Measurements from ENCODE around the gene GPRIN1.
"Not testable (repeated sequence)": the region's sequence is repeated elsewhere in the genome, so short reads cannot be mapped to it uniquely, and the experiment has no call there.

Gene GPRIN1

DNA sequence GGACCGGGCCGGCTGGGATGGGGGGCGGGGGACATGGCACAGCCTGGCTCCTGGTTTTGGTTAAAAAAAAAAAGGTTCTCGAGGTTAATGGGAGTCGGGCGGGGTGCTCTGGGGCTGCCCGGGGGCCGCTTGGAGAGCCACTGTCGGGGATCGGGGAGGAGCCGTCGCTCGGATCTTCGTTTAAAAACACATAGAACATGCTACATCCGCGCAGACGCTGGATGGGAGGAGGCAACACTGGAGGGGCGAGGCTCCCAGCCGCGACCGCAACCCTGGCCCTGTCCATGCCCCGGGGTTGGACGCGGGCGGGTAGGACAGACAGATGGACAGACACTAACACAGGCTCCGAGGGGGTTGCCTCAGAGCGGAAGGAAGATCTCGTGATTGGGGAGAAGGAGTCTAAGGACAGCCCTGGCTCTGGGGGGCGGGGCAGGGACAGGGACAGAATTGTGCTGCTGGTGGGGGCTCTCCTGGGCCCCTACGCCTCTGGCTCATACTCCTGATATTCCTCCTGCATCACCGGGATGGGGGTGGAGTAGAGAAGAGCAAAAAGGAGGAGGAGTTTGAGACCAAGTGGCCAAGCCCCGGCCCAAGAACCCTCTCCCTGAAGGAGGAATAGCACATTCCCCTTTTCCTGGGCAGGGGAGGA is 10.5 kb upstream of the GPRIN1 start:
- DNase-seq, result no peak

DNA sequence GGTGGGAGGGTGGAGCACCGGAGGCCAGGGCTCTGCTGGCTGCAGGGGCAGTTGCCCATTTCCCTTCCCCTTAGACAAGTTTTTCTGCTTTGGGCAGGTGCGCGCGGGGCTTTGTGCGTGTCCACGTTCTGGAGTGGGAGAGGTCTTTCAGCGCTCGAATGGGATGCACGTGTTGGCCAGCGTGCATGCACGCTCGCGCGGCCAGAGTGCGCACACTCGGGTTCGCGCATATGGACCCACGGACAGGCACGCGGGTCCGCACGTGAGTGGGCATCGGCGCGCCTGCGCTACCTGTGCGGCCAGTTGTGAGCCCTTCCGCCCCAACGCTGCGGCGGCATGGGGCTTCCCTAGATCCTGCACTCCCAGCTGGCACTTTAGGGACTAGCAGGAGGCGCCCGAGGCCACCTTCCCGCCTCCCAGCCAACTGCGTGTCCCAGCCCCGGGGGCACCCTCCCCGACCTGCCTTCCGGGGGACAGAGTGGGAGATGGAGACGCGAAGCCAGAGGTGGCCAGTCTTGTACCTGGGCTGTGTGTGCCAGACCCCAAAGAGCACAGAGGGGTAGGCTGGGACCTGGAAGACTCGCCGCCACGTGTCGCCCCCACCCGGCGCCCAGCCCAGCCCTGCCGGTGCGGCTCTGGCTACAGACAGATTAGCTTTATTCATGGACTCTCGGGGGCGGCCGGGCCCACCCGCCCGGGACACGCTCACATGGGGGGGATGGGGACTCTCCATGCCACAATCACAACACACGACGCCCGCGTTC is 9.8 kb upstream of the GPRIN1 start:
- DNase-seq, result no peak

DNA sequence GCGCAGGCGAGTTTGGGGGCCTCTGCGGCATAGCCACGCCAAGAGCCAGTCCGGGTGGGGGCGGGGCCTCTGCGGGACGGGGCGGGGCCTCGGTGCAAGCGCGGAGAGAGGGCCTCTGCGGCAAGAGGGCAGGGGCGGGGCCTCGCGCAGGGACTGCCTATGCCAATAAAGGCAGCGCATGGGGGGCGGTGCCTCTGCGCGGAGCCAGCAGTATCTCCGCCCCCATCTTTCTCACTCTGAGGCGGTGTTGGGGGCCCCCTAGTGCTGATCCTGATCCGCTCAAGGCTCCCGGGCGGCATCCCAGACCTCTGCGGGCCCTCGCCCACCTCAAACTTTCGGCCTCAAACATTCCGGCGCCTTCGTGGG is 9.2 kb upstream of the GPRIN1 start:
- DNase-seq, result no peak

DNA sequence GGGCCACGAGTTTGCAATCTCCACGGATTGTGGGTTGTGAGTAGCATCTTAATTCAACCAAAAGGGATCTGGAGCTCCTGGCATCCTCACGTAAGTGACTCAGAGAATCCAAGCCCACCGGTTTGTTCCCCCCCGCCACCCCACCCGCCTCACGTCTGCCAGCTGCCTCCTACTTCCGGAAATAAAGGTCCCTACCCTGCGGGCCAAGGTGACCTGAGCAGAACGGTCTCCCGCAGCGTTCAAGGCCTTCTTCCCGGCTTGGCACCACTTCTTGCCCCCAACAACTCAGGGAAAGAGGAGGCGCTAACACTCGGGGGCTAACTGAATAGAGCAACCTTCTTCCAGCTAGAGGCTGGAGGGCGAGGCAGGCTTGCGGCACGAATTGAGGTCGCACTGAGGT is 8.8 kb upstream of the GPRIN1 start:
- DNase-seq, result no peak

DNA sequence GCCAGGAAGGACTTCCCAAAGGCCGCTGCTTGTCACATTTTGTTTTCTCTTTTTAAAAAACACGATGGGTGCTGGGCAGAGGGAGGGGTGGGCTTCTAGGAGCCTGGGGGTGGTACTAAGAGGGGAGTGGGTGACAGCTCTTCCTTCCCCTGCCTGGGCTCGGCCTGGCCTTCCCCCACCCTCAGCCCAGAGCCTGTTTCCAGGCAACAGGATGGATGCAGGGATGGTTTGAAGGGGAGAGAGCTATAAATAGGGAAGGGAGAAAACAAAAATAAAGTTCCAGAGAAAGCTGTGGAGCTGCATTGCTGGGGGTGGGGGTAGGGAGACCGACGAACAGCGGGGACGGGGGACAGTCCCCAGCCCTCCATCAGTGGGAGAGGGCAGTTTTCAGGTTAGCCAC is 6.6 kb upstream of the GPRIN1 start:
- no peak for DNase-seq

DNA sequence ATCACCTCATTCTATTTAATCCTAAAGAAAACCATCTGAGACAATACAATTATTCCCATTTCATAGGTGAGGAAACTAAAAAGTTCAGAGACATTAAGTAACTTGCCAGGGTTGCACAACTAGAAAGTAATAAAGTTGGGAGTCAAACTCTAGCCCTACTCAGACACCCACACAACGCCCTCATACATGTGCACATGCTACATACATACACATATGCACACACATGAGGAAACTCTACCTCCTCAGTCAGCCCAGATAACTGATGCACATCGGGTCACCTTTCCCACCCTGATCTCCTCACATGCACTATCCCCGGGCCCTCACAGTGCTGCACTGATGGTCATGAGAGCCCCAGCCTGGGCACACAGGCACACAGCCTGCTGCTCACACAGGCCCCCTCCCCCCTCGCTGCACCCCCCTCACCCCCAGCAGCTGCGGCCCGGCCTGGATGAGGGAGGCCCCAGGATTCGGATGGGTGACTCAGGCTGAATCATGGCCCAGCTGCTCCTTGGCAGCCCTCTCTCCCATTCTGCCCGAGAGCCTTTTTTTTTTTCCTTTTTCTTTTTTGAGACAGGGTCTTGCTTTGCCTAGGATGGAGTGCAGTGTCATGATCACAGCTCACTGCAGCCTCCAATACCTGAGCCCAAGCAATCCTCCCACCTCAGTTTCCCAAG is 5.0 kb upstream of the GPRIN1 start:
- DNase-seq, result no peak

DNA sequence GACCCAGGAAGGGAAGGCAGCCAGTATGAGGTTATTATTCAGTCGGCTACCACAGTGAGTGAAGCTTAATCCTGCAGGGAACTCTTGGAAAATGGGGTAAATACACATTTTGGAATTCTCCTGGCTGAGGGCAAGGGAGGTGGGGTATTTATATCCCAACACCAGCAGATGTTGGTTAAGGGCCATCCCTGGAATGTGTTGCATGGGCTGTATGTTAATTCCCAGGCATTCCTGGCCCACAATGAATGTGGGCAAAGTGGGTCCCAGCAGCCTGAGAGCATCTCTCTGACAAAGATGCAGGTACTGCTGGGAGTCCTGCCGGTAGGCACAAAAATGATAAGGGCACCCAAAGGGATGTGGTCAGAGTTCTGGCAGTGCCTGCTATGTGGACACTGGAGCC is 2.9 kb upstream of the GPRIN1 start:
- DNase-seq, result no peak

DNA sequence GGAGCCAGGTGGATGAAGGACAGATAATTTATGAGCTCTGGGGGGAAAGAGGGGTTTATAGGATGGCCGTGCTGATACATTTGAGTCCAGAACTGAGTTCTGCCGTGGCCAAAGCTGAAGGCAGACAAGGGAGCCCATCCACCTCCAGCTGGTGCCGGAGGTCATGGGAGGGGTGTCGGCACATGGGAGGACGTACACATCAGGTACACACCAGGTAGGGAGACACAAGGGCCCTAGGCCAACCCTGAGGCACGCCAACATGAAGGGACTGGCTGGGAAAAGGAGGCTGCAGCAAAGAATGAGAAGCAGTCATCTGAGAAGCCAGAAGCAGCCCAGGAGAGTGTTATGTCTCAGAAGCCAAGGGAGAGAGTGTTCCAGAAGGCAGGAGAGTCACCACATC is 2.1 kb upstream of the GPRIN1 start:
- DNase-seq, result no peak

DNA sequence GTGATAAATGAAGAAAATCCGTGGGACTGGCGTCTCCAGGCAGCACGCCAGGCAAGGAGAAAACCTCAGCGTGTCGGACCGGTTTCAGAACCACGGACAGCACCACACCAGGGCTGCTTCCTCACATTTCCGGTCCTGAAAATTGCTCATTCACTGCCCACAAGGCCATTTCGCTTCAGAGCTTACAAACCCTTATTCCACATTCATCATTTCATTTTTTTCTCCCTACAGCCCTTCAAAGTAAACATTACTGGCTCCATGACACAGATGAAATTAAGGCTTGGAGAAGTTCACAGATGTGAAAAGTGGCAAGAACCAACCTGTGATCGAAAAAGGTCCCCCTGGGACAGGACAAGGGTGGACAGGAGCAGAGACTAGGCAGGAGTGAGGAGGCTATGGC is 1.5 kb upstream of the GPRIN1 start:
- DNase-seq, result no peak

DNA sequence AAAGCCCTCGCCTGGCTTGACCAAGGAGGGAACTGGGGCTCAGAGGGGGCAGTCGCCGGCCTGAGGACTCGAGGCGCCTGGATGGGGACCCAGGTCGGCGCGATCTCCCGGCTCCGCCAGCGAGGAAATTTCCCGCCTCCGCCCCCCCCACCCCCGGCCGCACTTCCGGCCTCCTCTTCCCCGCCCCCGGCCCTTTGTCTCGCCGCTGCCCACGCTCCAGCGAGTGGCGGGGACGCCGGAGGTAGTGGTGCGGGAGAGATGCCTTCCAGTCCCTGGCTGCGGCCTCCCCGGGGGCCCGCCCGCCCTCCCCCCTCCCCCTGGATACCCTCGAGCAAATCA is 448 bp upstream of the GPRIN1 start:
- DNase-seq, result no peak

DNA sequence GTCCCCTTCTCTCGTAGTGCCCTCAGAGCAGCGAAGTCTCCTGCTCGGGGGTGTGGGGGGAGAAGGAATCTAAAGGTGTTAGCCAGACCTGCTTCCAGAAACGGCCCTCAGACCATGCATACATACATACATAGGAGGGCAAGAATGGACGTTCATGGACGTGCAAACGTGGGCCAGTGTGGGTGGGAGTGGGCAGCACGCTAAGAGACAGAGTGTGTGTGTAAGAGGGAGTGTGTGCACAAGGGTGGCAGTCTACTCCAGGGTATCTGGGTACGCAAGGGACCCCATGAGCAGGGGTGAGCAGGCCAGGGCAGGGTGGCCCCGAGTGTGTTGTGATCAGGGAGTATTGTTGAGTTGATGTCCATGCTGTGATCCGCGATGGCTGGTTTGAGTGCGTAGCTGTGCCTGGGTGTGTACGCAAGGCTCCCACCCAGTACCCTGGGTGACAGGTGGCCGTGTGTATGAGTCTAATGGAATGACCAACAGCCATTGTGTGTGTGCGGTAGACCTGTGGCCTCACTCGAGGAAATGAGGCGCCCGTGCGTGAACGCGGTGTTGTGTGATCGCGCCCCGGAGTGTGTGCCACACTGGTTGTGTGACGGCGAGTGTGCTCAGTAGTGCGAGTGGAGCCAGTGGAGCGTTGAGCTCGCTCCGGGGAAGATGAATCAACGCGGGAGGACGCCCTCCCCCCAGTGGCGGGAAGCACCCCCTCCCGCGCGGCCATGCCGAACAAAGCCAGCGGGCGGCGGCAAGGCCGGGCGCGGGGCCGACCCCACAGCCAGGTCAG is 826 bp downstream of the GPRIN1 start:
- no peak for DNase-seq

DNA sequence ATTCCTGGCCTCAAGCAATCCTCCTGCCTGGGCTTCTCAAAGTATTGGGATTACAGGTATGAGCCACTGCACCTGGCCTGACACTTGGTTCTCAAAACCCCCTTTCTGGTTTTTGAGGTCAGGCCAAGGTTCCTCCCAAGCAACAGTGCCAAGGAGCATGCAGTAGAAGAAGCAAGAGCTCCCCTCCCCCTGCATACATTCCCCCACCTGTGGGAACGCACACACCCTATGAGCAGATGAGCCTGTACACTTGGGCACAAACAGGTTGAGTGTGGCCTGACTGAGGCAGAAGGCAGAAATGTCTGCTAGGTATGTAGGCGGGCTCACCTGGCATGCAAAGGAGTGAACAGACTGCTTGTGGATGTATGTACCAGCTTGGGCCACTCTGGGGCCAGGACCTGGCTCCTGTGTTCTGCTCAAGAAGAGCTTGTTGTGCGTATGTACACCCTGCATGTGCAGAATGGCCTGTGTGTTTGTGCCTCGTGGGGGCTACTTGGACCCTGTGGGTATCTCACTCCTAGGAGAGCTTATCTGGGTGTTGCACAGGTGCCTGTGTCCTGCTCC is 1.7 kb downstream of the GPRIN1 start:
- DNase-seq, result no peak

DNA sequence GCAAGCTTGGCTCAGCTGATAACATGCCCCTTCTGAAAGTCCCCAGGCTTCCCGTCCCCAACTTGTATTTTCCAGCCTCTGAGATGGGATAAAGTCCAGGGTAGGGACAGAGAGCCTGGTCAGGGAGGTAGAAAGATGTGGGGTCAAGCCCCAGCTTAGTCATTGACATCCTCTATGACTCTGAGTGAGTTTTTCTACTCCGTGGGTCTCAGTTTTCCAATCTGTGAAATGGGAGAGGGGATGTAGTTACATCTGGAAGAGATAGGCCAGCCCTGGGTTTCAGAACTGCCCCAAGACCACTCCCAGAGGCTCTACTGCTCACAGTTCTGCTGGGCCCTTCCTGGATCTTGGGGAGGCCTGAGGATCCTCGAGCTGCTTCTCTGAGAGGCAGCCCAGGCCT is 3.1 kb downstream of the GPRIN1 start:
- no peak for DNase-seq

DNA sequence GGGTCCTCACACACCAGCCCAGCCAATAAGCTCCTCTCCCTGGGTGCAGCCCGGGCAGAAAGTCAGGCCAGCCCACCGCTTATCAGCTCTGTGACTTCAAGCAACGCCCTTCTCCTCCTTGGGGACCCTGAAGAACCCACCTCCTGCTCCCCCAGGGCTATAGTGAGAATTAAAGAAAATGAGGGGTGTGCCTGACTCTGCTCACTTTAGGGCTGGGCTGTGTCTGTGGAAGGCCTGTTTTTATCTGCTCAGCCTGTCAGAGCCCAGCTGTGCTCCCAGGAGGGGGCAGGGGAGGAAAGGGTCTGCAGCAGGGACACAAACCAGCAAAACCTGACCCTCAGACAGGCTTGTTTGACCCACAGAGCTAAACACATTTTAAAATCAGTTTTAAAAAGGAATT is 3.9 kb downstream of the GPRIN1 start:
- DNase-seq, result no peak

DNA sequence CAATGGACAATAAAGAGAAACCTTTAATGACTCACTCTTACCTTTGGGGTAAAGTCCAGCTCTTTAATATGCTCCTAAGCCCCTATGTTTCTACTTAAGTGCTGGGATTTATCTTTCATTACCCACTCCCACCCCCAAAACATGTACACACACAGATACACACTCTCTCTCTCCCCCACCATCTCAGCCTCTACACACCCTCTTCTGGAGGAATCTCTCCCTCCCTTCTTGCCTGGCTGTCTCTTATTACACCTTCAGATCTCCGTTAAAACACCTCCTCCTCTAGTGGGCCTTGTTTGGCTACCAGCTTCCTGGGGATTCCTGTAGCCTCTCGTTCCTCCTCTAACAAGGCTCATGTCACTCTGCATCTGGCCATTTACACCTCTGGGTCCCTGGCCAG is 6.9 kb downstream of the GPRIN1 start:
- DNase-seq, result no peak

DNA sequence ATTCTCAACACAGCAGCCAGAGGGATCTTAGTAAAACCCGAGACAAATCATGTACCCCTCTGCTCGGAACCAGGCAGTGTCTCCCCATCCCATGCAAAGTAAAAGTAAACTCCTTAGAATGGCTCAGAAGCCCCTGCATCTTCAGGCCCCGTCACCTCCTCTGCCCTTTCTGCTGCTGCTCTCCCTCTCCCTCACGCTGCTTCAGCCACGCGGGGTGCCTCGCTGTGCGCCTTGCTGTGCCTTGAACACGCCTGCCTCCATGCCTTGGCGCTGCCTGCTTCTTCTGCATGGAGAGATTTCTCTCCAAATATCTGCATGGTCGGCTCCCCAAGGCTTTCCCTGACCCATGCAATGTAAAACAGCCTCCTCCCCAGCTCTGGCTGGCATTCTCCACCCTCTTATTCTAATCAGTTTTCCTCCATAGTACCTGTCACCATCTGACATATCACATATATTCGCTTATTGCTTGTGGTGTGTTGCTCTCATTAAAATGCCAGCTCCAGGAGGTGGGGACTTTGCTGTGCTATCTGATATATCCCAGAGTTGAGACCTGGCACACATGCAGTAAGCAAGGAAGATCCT is 8.0 kb downstream of the GPRIN1 start:
- DNase-seq, result no peak

DNA sequence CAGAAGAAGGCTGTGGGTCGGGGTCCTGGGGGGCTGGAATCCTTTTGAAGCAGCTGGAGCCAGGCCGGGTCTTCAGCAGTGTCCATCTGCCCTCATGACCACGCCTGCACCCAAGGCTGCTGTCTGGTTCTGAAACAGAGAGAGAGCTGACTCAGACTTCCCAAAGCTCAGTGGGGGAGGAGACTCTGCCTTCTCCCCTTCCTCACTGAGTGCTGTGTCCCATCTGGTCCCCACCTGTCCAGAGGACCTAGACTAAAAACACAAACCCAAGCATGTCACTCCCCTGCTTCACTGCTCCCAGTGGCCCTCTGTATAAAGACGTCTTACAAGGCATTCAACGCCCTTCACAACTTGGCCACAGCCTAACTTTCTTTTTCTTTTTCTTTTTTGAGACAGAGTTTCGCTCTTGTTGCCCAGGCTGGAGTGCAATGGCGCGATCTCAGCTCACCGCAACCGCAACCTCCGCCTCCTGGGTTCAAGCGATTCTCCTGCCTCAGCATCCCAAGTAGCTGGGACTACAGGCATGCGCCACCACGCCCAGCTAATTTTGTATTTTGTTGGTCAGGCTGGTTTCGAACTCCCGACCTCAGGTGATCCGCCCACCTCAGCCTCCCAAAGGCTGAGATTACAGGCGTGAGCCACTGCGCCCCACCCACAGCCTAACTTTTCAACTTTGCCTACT is 10.1 kb downstream of the GPRIN1 start:
- DNase-seq, result not testable (repeated sequence)

DNA sequence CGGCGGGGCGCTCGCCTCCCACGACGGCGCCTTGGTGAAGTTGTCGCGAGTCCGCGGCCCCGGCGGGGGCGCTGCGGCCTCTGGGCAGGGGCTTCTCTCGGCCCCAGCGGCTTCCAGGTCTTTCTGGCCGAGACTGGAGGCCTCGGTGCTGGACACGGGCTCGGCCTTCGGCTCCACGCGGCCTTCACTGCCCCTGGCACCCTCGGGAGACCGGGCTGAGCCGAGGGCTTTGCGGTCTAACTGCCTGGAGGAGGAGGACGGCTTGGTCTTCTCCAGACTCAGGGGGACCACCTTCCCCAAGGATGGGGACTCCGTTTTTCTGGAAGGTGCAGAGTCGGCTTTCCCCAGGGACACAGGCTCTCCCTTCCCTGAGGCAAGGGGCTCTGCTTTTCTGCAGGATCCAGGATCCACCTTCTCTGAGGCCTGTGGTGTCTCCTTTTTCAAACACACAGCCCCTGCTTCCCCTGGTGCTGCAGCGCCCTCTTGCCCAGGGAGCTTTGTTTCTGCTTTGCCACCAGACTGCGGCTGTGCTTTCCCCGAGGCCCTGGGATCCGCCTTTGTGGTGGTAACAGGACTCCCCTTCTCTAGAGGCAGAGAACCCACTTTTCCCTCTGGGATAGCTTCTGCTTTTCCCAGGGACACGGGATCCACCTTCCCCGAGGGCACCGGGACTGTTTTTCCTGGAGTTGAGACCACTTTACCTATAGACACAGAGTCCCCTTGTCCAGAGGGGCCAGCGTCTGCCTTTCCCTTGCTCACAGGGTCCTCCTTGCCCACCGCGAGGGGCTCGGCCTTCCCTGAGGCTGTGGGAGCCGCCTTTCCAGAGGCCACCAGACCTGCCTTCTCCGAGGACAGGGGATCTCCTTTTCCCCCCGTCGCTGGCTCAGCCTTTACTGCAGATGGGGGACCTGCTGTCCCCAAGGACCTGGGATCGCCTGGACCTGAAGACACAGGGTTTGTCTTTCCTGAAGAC is 12.3 kb downstream of the GPRIN1 start:
- DNase-seq, result no peak

DNA sequence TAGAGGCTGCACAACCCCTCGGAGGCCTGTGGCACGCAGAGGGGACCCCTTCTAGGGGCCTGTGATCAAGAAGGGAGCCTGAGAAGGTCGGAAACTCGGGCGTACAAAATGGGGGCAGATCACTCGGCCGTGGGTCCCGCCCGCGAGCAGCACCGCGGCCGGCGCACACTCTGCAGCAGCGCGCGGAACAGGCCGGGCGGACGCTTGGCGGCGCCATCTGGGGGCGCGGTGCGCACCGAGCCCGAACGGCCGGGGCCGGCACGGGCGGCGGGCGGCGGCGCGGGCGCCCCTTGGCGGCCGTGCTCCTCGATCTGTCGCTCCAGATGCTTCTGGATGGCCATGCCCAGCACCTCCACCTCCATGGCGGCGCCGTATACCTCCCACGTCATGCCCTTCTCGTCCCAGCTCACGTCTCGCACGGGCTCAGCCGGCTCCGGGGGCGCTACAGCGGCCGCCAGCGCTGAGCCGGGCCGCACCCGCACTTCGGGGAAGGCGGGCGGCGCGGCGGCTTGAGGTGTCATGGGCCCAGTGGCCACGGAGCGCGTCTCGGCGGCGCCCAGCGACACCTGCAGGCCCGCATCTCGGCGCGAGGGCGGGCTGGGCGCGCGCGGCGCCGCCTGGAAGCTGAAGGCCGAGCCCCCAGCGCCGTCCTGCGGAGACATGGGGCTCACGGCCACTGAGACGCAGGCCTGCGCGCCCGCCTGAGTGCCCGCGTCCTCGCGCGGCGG is 13.1 kb downstream of the GPRIN1 start:
- no peak for DNase-seq

DNA sequence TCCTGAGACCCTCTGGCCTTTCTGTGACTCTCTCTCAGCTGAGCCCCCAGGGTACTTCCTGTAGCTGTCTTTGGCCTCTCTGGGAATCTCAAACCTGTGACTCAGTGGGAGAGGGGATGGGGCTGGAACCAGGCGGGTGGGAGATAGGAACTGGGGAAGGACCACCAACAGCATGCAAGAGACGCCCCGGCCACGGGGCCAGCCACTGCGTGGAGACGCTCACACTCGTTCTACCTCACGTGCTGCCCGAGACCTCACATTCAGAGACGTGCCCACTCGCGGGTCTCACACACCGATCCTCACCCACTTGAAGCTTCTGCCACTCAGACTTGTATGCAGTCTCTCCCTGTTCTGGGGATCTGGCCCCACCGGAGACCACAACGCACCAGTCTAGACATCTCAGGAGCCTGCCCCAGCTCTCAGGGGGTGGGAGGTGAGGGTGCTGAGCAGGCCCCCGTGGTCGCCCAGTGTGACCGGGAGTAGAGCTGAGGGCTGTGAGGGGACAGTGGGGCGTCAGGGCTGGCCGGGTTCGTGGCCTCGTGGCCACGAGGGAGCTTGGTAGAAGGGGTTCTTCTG is 13.8 kb downstream of the GPRIN1 start:
- no peak for DNase-seq
